Activated CD4-positive, alpha-beta T cell treated with anti-CD3 and anti-CD28 coated beads for 36 hours (primary cell): ENCODE results near the gene MCCC1. TPM values are rescaled to one million over a fixed set of nuclear protein-coding genes. Genes with fewer than 3 reads are reported as not detected.
A peak's percentile ranks its signal among the peaks of the same experiment; 100 is the strongest.
"Not testable (repeated sequence)": the region's sequence is repeated elsewhere in the genome, so short reads cannot be mapped to it uniquely, and the experiment has no call there.

Experiments used
- ATAC-seq: fragments of 200-7000 bp; cut with Tn5 transposase; one replicate; pipeline ENCODE4 v1.10.0; 2021; ENCODE audit warnings: mild to moderate bottlenecking, moderate library complexity
- CTCF ChIA-PET: fragments of 350-600 bp; sonication (Branson Sonifier 250); formaldehyde crosslinking; loops from one replicate; lab custom pipeline; 2021; ENCODE audit warnings: antibody characterized with exemption; lab: Charles Lee
- POLR2A ChIA-PET: fragments of 350-600 bp; sonication (Branson Sonifier 250); formaldehyde crosslinking; loops from one replicate; lab custom pipeline; 2021; ENCODE audit warnings: antibody characterized with exemption, inconsistent platforms; lab: Charles Lee
- DNase-seq: peaks from one replicate; pipeline ENCODE4 v3.0.0-alpha.2; 2020
- H3K27ac Mint-ChIP-seq: one replicate; pipeline ENCODE4 v1.8.0; 2021; ENCODE audit warnings: mixed read lengths
- H3K27me3 Mint-ChIP-seq: one replicate; pipeline ENCODE4 v1.8.0; 2021; ENCODE audit warnings: mixed read lengths
- H3K36me3 Mint-ChIP-seq: one replicate; pipeline ENCODE4 v1.8.0; 2021; ENCODE audit warnings: low read depth, mixed read lengths
- H3K4me1 Mint-ChIP-seq: one replicate; pipeline ENCODE4 v1.8.0; 2021; ENCODE audit warnings: mixed read lengths
- H3K4me3 Mint-ChIP-seq: one replicate; pipeline ENCODE4 v1.8.0; 2021; ENCODE audit warnings: mild to moderate bottlenecking, moderate library complexity, mixed read lengths
- H3K9me3 Mint-ChIP-seq: one replicate; pipeline ENCODE4 v1.8.0; 2021; ENCODE audit warnings: low read depth, mixed read lengths
- intact Hi-C, 2 experiments: fragments of 100-400 bp; cut with DNase I in 1 of 2; cut with micrococcal nuclease in 1 of 2; formaldehyde crosslinking; loops; one replicate each; pipeline versions ENCODE4 v1.14.2 to v1.15.1; 2022 to 2024; cut with DNase I, micrococcal nuclease
- total RNA-seq, 2 experiments: library from RNA; stranded (reverse); gene quantifications; one replicate each; pipeline ENCODE4 v1.2.3, GENCODE V29; 2021

Gene MCCC1
- total RNA-seq, 2 experiments from 2014 or later, result 22.0 to 31.1 TPM

DNA sequence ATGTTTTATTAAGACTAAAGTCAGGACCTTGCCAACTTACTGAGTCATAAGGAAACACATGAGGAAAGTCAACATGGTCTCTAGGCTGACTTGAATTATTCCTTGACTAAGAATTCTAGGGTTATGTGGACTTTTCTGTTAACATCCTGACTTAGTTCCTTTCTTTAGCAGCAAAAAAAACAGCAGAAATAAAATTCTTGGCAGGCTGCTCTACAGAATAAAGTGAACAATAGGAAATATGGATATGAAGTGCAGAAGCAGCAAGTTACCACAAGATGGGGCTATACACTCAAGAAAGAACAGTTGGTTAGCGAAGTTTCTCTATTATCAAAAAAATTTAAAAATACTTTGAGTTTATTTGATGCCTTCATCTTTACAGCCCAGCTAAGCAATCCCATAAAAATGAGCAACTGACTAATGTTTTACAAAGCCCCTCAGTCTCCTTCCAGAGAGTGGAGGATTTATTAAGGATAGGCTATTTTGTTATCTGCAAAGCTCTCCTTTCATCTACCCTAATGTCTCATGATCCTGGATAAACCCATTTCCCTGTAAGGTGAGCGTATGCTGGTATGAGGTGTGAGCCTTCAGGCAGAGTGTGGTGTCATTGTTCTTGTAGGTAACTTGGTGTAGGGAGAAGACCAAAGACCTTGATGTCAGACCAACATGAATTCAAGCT, 23.1 kb upstream of the MCCC1 start:
- Mint-ChIP-seq H3K9me3 (no peaks in the 10 kb centered on the region), H3K27me3 (peaks cover 4% of the 10 kb centered on the region), H3K36me3 (no peaks in the 10 kb centered on the region), H3K4me3 (no peak overlapping the region), H3K27ac (no peak overlapping the region), H3K4me1 (peaks cover 10% of the 10 kb centered on the region)
- DNase-seq, result no peak
- intact Hi-C loops, result loop anchor here (1.0 to 5.0 kb wide), 8 partner anchors 35 to 762 kb away; partner anchors contain the start of gene PARL (in 1 of the 2)
- POLR2A ChIA-PET, result interaction anchor here (0.6 kb wide), 1 partner anchor 23 kb away, joined by 4 read pairs; no protein-coding TSS in a partner anchor
- CTCF ChIA-PET, result interaction anchor here (0.7 to 6.6 kb wide), 35 partner anchors 9 to 709 kb away, joined by 3 to 141 read pairs (median 4); partner anchors contain the start of genes B3GNT5 and LAMP3
- peak; percentile 74 for ATAC-seq

DNA sequence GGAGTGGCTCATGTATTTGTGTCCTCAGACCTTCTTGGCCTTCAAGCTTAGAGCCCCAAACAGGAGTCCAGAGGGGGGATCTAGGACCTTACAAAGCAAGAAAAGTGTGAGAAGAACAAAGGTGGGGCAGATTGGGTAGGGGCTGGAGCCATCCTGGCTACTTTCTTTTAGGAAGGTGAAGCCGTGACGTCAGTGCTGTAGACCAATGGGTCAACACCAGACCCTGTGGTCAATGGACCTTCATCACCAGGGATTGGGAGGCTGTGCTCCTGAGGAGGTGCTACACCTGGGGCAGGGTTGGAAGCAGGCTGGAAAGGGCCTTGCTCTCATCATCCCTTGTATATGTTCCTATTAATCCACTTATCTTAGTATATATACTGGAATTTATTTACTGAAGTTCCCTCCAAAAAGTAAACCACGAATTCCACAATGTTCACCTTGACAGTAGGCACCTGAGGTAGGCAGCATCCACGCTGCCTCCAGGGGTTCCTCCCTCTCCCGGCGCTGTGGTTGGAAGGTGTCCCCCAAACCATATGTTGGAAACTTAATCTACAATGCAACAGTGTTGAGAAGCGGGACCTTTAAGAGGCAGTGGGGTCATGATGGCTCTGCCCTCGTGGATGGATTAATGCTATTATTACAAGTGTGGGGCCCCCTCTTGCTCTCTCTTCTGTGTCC, 21.4 kb upstream of the MCCC1 start:
- intact Hi-C loops, result loop anchor here (5.0 kb wide), 3 partner anchors 37 to 647 kb away; no protein-coding TSS in a partner anchor
- Mint-ChIP-seq H3K27ac (no peak overlapping the region), H3K9me3 (no peaks in the 10 kb centered on the region), H3K27me3 (peaks cover 13% of the 10 kb centered on the region), H3K36me3 (no peaks in the 10 kb centered on the region), H3K4me1 (peaks cover 15% of the 10 kb centered on the region), H3K4me3 (no peak overlapping the region)
- ATAC-seq (no peak), DNase-seq (no peak)
- ChIA-PET CTCF (interaction anchor here (0.7 to 6.6 kb wide), 3 partner anchors 63 to 263 kb away, joined by 3 to 141 read pairs (median 52); no protein-coding TSS in a partner anchor), POLR2A (no interaction called here)

DNA sequence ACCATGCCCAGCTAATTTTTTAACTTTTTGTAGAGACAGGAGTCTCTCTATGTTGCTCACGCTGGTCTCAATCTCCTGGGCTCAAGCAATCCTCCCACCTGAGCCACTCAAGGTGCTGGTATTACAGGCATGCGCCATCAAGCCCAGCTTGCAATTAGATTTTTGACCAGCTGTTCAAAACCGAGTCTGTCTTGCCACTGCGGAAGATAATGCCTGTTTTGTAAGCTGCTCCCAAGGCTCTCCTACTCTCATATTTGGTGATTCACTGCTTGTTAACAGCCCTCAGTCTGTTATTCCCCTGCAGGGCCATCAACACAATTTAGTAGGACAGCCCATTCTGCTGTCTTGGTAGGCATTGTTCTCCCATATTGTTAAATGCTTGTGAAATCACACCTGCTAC, 17.8 kb upstream of the MCCC1 start:
- ATAC-seq (no peak), DNase-seq (no peak)
- intact Hi-C loops, result no loop called here
- POLR2A ChIA-PET, result no interaction called here
- Mint-ChIP-seq H3K4me3 (no peak overlapping the region), H3K36me3 (no peaks in the 10 kb centered on the region), H3K4me1 (peaks cover 5% of the 10 kb centered on the region), H3K9me3 (no peaks in the 10 kb centered on the region), H3K27me3 (peaks cover 19% of the 10 kb centered on the region), H3K27ac (no peak overlapping the region)
- CTCF ChIA-PET, result interaction anchor here (0.6 to 1.2 kb wide), 2 partner anchors 207 to 264 kb away, joined by 3 read pairs; no protein-coding TSS in a partner anchor

DNA sequence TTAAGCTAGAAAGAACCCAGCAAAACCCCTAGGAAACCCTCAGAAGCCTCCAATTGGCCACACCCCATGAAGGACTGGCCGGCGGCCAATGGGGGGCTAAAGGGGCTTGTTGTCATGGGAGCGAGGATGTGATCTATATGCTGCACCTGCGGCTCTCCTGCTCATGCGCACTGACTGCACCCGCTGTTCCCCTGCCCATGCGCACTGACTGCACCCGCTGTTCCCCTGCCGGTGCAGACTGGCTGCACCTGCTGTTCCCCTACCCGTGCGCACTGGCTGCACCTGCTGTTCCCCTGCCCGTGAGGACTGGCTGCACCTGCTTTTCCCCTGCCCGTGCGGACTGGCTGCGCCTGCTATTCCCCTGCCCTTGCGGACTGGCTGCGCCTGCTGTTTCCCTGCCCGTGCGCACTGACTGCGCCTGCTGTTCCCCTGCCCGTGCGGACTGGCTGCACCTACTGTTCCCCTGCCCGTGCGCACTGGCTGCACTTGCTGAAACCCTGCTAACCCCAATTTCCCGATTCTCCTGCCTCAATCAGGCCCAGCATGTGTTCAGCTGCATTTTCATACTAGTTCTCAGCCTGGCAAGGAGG, 16.8 kb upstream of the MCCC1 start:
- POLR2A ChIA-PET, result interaction anchor here (0.6 kb wide), 1 partner anchor 18 kb away, joined by 3 read pairs; no protein-coding TSS in a partner anchor
- CTCF ChIA-PET, result interaction anchor here (0.6 kb wide), 1 partner anchor 1007 kb away, joined by 4 read pairs; no protein-coding TSS in a partner anchor
- intact Hi-C loops, result no loop called here

DNA sequence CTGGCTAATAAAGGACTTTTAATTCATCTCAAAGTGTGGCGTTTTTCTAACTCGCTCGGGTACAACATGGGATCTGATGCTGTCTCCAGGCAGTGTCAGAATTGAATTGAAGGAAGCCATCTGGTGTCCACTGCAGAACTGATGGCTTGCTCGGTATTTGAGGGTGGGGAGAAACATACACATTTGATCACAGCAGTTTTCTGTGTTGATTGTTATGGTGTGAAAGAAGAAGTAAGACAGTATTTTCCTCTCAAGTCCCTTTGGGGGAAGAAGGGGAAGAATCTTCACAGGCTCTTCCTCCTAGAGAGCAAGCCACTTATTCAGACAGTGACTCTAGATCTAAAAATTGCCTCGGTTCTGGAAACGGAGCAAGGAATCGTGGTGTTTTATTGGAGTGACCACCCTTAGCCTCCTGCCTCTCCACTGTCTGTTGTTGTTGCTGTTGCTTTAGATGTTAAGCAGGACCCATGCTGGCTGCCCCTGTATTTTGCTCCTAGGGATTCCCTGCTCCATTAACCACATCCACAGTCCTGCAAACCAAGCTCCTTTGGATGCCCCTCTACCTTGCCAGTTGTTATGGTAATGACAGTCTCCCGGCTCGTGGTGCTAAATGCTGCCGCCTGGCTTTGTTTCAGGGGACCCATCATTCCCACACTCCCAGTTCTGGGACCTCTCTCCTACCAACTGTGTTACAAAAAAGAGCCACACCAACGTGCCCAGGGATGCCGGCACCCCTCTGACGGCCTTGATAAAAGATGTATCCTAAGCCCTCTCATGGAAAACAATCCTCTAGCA, 15.3 kb upstream of the MCCC1 start:
- H3K27ac Mint-ChIP-seq, result no peak overlapping the region
- intact Hi-C loops, result no loop called here
- ChIA-PET POLR2A (no interaction called here), CTCF (interaction anchor here (1.1 kb wide), 1 partner anchor 9 kb away, joined by 5 read pairs; no protein-coding TSS in a partner anchor)
- peaks cover 5% of the 10 kb centered on the region for H3K4me1 Mint-ChIP-seq
- ATAC-seq (no peak), DNase-seq (no peak)
- H3K4me3 Mint-ChIP-seq, result no peak overlapping the region
- H3K9me3 Mint-ChIP-seq, result no peaks in the 10 kb centered on the region
- no peaks in the 10 kb centered on the region for H3K36me3 Mint-ChIP-seq
- peaks cover 19% of the 10 kb centered on the region for H3K27me3 Mint-ChIP-seq

More for the DNA sequence above, 16.8 kb upstream of the MCCC1 start:
- Mint-ChIP-seq H3K4me1 (peaks cover 5% of the 10 kb centered on the region), H3K4me3 (peak overlapping the region; percentile 64), H3K27ac (no peak overlapping the region), H3K9me3 (no peaks in the 10 kb centered on the region), H3K27me3 (peaks cover 19% of the 10 kb centered on the region), H3K36me3 (no peaks in the 10 kb centered on the region)
- peak; percentile 78 for DNase-seq
- ATAC-seq, result peak; percentile 98

DNA sequence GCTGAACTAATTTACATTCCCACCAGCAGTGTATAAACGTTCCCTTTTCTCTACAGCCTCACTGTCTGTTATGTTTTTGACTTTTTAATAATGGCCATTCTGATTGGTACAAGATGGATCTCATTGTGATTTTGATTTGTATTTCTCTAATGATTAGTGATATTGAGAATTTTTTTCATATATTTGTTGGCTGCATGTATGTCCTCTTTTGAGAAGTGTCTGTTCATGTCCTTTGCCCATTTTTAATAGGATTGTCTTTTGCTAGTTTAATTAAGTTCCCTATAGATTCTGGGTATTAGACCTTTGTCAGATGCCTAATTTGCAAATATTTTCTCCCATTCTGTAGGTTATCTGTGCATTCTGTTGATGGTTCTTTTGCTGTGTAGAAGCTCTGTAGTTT, 10.6 kb upstream of the MCCC1 start:
- H3K27ac Mint-ChIP-seq, H3K4me3 Mint-ChIP-seq, DNase-seq, H3K27me3 Mint-ChIP-seq, ATAC-seq, intact Hi-C loops, CTCF ChIA-PET, POLR2A ChIA-PET, H3K9me3 Mint-ChIP-seq, H3K4me1 Mint-ChIP-seq, H3K36me3 Mint-ChIP-seq: not testable (repeated sequence)

DNA sequence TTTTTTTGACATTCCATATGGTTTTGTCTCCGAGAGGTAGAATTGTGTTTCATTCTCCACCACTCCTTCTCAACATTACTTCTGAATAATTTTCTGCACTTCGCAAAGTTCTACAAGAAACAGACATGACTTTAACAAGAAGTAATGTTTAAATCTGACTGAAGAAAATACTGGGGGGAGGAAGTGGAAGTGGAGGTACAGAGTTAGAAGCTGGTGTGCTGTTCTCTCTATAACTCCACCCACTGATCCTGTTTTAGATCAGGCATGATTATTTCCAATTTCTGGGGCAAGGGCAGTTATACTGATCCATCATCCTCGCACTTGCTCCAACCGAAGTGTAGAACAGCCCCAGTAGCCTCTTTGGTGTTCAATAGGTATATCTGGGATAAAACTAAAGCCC, 9.2 kb upstream of the MCCC1 start:
- H3K27ac Mint-ChIP-seq, result no peak overlapping the region
- ChIA-PET POLR2A (no interaction called here), CTCF (interaction anchor here (1.2 kb wide), 1 partner anchor 10 kb away, joined by 5 read pairs; no protein-coding TSS in a partner anchor)
- H3K4me3 Mint-ChIP-seq, result no peak overlapping the region
- H3K9me3 Mint-ChIP-seq, result no peaks in the 10 kb centered on the region
- no peaks in the 10 kb centered on the region for H3K27me3 Mint-ChIP-seq
- H3K36me3 Mint-ChIP-seq, result no peaks in the 10 kb centered on the region
- no peaks in the 10 kb centered on the region for H3K4me1 Mint-ChIP-seq
- ATAC-seq, result no peak
- intact Hi-C loops, result no loop called here
- DNase-seq, result no peak

DNA sequence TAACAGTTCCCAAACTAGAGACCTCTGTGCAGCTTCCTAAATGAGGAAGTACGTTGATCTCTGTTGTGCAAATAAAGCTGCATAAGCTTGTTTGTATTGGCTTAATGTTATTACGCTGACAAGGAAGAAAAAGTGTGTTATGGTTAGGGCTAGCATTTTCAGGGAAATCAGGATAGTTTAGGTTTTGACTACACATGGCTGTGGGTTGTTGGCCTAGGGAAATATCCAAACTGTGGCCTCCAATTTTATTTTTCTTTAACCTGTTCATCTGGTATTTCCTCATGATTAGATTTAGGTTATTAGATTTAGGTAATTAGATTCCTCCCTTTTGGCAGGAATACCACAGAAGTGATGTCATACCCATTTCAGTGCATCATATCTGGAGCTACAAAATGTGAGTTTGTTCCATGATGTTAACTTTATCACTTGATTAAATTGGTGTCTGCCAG, 8.7 kb upstream of the MCCC1 start:
- Mint-ChIP-seq H3K36me3 (no peaks in the 10 kb centered on the region), H3K4me3 (no peak overlapping the region), H3K9me3 (no peaks in the 10 kb centered on the region)

DNA sequence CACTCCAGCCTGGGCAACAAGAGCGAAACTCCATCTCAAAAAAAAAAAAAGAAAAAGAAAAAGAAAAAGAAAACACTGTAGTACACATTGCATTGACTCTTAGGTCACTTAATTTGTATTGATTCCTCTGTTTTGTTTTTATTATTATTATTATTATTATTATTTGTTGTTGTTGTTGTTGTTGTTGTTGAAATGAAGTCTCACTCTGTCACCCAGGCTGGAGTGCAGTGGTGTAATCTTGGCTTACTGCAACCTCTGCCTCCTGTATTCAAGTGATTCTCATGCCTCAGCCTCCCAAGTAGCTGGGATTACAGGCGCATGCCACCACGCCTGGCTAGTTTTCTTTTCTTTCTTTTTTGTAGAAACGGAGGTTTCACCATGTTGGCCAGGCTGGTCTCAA, 8.1 kb upstream of the MCCC1 start:
- DNase-seq, H3K4me1 Mint-ChIP-seq, H3K27ac Mint-ChIP-seq, H3K27me3 Mint-ChIP-seq, H3K36me3 Mint-ChIP-seq, intact Hi-C loops, ATAC-seq, H3K9me3 Mint-ChIP-seq, H3K4me3 Mint-ChIP-seq: not testable (repeated sequence)
- POLR2A ChIA-PET, result interaction anchor here (0.7 kb wide), 1 partner anchor 24 kb away, joined by 5 read pairs; no protein-coding TSS in a partner anchor
- CTCF ChIA-PET, result interaction anchor here (0.6 to 1.2 kb wide), 2 partner anchors 11 to 16 kb away, joined by 3 to 5 read pairs; no protein-coding TSS in a partner anchor

More for the DNA sequence above, 8.7 kb upstream of the MCCC1 start:
- Mint-ChIP-seq H3K4me1 (no peaks in the 10 kb centered on the region), H3K27me3 (no peaks in the 10 kb centered on the region), H3K27ac (no peak overlapping the region)
- intact Hi-C loops, result no loop called here
- DNase-seq, result no peak
- ATAC-seq, result no peak
- POLR2A ChIA-PET, result no interaction called here
- CTCF ChIA-PET, result interaction anchor here (1.2 kb wide), 1 partner anchor 11 kb away, joined by 5 read pairs; no protein-coding TSS in a partner anchor

DNA sequence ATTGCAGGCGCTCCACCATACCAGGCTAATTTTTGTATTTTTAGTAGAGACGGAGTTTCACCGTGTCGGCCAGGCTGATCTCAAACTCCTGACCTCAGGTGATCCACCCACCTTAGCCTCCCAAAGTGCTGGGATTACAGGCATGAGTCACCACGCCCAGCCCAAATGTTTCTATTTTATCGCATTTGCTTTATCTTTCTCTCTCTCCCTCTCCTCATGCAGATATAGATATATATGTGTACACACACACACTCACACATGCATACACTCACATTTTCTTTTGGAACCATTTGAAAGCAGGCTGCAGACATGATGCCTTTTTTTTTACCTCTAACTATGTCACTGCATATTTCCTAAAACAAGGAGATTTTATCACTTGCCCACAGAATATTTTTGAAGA, 7.3 kb upstream of the MCCC1 start:
- ChIA-PET CTCF (no interaction called here), POLR2A (no interaction called here)
- no peak for DNase-seq
- Mint-ChIP-seq H3K27me3 (no peaks in the 10 kb centered on the region), H3K9me3 (no peaks in the 10 kb centered on the region), H3K4me1 (no peaks in the 10 kb centered on the region), H3K4me3 (no peak overlapping the region), H3K27ac (no peak overlapping the region), H3K36me3 (no peaks in the 10 kb centered on the region)
- intact Hi-C loops, result no loop called here
- ATAC-seq, result no peak
